Measurements from ENCODE around the gene KRT78. TPM values are rescaled to one million over a fixed set of nuclear protein-coding genes. Genes with fewer than 3 reads are reported as not detected.
"Not testable (repeated sequence)": the region's sequence is repeated elsewhere in the genome, so short reads cannot be mapped to it uniquely, and the experiment has no call there.

Gene KRT78
- total and polyA plus RNA-seq, 8 donors: 0.14 to 0.21 (median 0.14) TPM; not detected in 5

GRCh38 chr12:52856787-52857186 is 8.0 kb upstream of the KRT78 start:
- intact Hi-C loops (cut with DNase I): no loop called here
- DNase-seq: no peak

GRCh38 chr12:52856077-52856476 is 7.3 kb upstream of the KRT78 start:
- H3K27me3 ChIP-seq: peaks cover 0 to 30% of the 10 kb centered on the region in 2 donors
- H3K4me1 ChIP-seq; H3K9me3 ChIP-seq; intact Hi-C loops (cut with DNase I); H3K4me3 ChIP-seq; H3K27ac ChIP-seq; H3K36me3 ChIP-seq; ATAC-seq: not testable (repeated sequence)
- DNase-seq: peak in 1 of 4 donors; percentile 9

More at GRCh38 chr12:52856787-52857186, 8.0 kb upstream of the KRT78 start:
- Histone ChIP-seq H3K36me3 (no peaks in the 10 kb centered on the region), H3K27ac (no peak overlapping the region), H3K27me3 (peaks cover 0 to 23% of the 10 kb centered on the region in 2 donors), H3K4me1 (no peaks in the 10 kb centered on the region), H3K4me3 (no peak overlapping the region), H3K9me3 (no peaks in the 10 kb centered on the region)
- no peak for ATAC-seq
- TF ChIP-seq CTCF (IDR thresholded peaks at IDR 0.05): no peak

- TF ChIP-seq CTCF (IDR thresholded peaks at IDR 0.05): no peak
- H3K27me3 ChIP-seq: peaks cover 0 to 52% of the 10 kb centered on the region in 2 donors
- DNase-seq (no peak), ATAC-seq (no peak)
- no peak overlapping the region for H3K27ac ChIP-seq
- intact Hi-C loops (cut with DNase I): no loop called here
- H3K4me3 ChIP-seq: no peak overlapping the region
- H3K36me3 ChIP-seq: no peaks in the 10 kb centered on the region
- no peaks in the 10 kb centered on the region for H3K4me1 ChIP-seq
- H3K9me3 ChIP-seq: no peaks in the 10 kb centered on the region
Observed at GRCh38 chr12:52851787-52852186, 3.0 kb upstream of the KRT78 start.

- TF ChIP-seq CTCF (IDR thresholded peaks at IDR 0.05): no peak
Observed at GRCh38 chr12:52850681-52851080, 1.9 kb upstream of the KRT78 start.

GRCh38 chr12:52849511-52849910 is 717 bp upstream of the KRT78 start:
- Histone ChIP-seq H3K36me3 (no peaks in the 10 kb centered on the region), H3K27ac (no peak overlapping the region), H3K4me3 (no peak overlapping the region), H3K27me3 (peaks cover 0 to 50% of the 10 kb centered on the region in 2 donors), H3K4me1 (no peaks in the 10 kb centered on the region), H3K9me3 (no peaks in the 10 kb centered on the region)
- ATAC-seq (no peak), DNase-seq (no peak)
- no peak for TF ChIP-seq CTCF (IDR thresholded peaks at IDR 0.05)
- intact Hi-C loops (cut with DNase I): no loop called here

More at GRCh38 chr12:52850681-52851080, 1.9 kb upstream of the KRT78 start:
- Histone ChIP-seq H3K9me3 (no peaks in the 10 kb centered on the region), H3K27me3 (peaks cover 0 to 50% of the 10 kb centered on the region in 2 donors), H3K4me1 (no peaks in the 10 kb centered on the region), H3K4me3 (no peak overlapping the region), H3K36me3 (no peaks in the 10 kb centered on the region), H3K27ac (no peak overlapping the region)
- intact Hi-C loops (cut with DNase I): no loop called here
- no peak for ATAC-seq
- DNase-seq: no peak

All from left lung (tissue), 10 donors.